ENCODE measurements around the gene TMC4. TPM values are rescaled to one million over a fixed set of nuclear protein-coding genes. Genes with fewer than 3 reads are reported as not detected.
A peak's percentile ranks its signal among the peaks of the same experiment; 100 is the strongest.

The TMC4 gene
- total and polyA plus RNA-seq, 8 donors: 51.8 to 88.9 (median 59.9) TPM

DNA sequence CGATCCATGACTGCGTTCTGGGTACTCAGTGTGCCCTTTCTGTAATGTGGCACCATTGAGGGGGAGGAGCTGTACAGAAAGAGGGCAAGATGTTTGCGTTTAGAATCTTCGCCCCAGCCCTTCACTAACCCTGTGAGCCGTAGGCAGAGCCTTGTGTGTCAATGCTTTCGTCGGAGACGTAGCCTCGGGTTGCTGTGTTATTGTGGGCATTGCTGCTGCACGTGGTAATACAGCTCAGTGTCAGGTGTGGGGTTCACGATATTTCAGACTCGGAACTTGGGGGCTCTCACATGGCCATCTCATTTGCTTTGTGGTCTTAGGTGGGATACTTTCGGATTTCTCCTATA, 33.8 kb upstream of the TMC4 start:
- peaks cover 7 to 44% (median 38%) of the 10 kb centered on the region in 3 donors for H3K36me3 ChIP-seq
- no peaks in the 10 kb centered on the region for H3K9me3 ChIP-seq
- no peaks in the 10 kb centered on the region for H3K27me3 ChIP-seq
- DNase-seq: no peak
- intact Hi-C loops (cut with DNase I): no loop called here
- ATAC-seq: no peak
- H3K4me3 ChIP-seq: peak overlapping the region in 1 of 4 donors; percentile 14
- no peak for FAIRE-seq
- H3K27ac ChIP-seq: peak overlapping the region in 2 of 4 donors; percentile 91 to 94
- TF ChIP-seq, protein P1, sequence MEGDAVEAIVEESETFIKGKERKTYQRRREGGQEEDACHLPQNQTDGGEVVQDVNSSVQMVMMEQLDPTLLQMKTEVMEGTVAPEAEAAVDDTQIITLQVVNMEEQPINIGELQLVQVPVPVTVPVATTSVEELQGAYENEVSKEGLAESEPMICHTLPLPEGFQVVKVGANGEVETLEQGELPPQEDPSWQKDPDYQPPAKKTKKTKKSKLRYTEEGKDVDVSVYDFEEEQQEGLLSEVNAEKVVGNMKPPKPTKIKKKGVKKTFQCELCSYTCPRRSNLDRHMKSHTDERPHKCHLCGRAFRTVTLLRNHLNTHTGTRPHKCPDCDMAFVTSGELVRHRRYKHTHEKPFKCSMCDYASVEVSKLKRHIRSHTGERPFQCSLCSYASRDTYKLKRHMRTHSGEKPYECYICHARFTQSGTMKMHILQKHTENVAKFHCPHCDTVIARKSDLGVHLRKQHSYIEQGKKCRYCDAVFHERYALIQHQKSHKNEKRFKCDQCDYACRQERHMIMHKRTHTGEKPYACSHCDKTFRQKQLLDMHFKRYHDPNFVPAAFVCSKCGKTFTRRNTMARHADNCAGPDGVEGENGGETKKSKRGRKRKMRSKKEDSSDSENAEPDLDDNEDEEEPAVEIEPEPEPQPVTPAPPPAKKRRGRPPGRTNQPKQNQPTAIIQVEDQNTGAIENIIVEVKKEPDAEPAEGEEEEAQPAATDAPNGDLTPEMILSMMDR (IDR thresholded peaks at IDR 0.05): no peak
- WGBS, 2 donors: 77 to 78% methylated on average over 13 of the region's 13 CpGs
- peaks cover 30 to 89% (median 69%) of the 10 kb centered on the region in 3 donors for H3K4me1 ChIP-seq

DNA sequence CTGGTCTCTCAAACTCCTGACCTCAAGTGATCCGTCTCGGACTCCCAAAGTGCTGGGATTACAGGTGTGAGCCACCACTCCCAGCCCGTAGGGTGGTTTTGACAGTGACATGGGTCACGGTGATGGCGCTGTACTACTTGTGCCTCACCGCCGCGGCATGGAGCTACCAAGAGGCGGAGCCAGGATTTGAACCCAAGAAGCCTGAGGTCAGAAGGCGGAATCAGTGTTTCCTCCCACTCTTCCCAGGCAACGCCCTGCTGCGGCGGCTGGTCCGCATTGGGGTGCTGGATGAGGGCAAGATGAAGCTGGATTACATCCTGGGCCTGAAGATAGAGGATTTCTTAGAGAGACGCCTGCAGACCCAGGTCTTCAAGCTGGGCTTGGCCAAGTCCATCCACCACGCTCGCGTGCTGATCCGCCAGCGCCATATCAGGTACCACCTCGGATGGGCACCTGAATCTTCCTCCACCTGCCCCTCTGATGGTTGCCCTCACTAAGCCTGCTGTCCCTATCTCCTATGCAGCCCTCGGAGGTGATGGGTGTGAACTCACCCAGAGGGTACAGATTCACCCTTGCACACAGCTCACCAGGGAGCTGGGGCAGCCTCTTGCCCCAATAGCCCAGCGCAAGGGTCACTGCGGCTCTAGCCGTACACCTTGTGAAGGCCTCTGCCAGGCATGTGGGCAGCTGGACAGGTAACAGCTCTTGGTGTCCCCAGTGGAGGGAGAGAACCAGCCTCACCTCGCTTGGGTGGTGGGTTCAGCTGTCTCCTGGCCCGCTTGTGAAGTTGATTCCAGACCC, 33.3 kb upstream of the TMC4 start:
- intact Hi-C loops (cut with DNase I): no loop called here
- DNase-seq (peak in 1 of 6 donors; percentile 73), ATAC-seq (no peak), FAIRE-seq (no peak)
- 88 to 91% methylated on average over 27 of the region's 27 CpGs for WGBS, 2 donors
- H3K9me3 ChIP-seq: no peaks in the 10 kb centered on the region
- H3K27ac ChIP-seq: peak overlapping the region in 2 of 4 donors; percentile 91 to 94
- H3K27me3 ChIP-seq: no peaks in the 10 kb centered on the region
- TF ChIP-seq, protein P1 (IDR thresholded peaks at IDR 0.05): no peak
- H3K36me3 ChIP-seq: peaks cover 7 to 44% (median 38%) of the 10 kb centered on the region in 3 donors
- H3K4me1 ChIP-seq: peaks cover 30 to 93% (median 72%) of the 10 kb centered on the region in 3 donors
- H3K4me3 ChIP-seq: peak overlapping the region in 1 of 4 donors; percentile 14

DNA sequence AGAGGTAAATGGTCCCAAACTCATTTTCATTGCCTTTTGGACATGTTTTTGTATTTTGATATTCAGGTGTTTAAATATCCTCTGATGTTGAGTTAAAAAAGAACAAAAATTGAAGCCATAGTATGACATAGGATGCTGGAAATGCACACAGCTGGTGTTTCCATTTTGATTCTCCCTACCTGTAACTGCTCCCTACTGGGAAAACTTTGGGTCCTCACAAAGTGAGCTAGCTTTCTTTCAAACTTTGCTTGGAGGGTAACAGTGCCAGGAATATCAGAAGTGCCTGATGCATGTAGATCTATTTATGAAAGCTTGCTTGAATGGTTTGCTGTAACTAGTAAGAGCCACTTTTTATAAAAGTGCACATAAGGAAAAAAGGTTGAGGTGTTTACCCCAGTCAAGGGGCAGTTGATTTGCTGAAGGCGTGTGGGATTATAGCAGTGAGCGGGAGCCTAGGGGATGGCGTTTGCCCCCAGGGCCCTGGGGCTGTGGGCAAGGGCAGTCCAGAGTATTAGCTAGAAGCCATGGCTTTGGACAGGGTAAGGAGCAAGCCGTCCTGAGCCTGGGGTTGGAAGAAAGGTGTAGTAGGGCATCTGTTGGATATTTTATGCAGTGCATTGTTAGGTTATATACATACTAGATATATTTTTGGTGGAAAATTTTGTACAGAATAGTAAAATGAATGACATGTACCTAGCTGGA, 32.0 kb upstream of the TMC4 start:
- no peak for DNase-seq
- peaks cover 7 to 44% (median 38%) of the 10 kb centered on the region in 3 donors for H3K36me3 ChIP-seq
- H3K4me3 ChIP-seq: peak overlapping the region in 1 of 4 donors; percentile 87
- intact Hi-C loops (cut with DNase I): no loop called here
- 80 to 83% methylated on average over 4 of the region's 4 CpGs for WGBS, 2 donors
- FAIRE-seq: no peak
- H3K27ac ChIP-seq: peak overlapping the region in 3 of 4 donors; percentile 4 to 94 (median 9)
- H3K27me3 ChIP-seq: no peaks in the 10 kb centered on the region
- H3K4me1 ChIP-seq: peaks cover 27 to 82% (median 61%) of the 10 kb centered on the region in 3 donors
- ATAC-seq: no peak
- TF ChIP-seq, protein P1 (IDR thresholded peaks at IDR 0.05): no peak
- H3K9me3 ChIP-seq: no peaks in the 10 kb centered on the region

DNA sequence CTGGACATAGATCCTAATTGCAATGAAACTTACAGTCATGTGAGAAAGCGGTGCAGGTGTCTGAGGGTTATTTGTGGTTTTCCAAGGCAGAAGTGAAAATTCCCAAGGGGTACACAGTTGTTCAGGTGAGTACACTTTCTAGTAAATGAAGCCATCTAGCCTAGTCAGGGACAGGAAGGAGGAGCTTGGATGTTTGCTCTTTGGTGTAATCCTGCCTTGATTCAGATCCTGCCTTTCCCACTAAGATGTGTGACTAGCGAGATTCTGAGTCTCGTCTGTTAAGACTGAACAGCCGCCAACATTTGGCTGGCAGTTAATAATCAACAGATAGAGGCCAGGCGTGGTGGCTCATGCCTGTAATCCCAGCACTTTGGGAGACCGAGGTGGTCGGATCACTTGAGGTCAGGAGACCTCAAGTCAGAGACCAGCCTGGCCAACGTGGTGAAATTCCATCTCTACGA, 30.2 kb upstream of the TMC4 start:
- peaks cover 18 to 65% (median 44%) of the 10 kb centered on the region in 3 donors for H3K4me1 ChIP-seq

More for the DNA sequence above, 30.2 kb upstream of the TMC4 start:
- TF ChIP-seq, protein P1 (IDR thresholded peaks at IDR 0.05): no peak
- peaks cover 7 to 43% (median 38%) of the 10 kb centered on the region in 3 donors for H3K36me3 ChIP-seq
- peak overlapping the region in 3 of 4 donors; percentile 9 to 87 (median 56) for H3K4me3 ChIP-seq
- no peaks in the 10 kb centered on the region for H3K27me3 ChIP-seq
- FAIRE-seq (no peak), DNase-seq (peak in 4 of 6 donors; percentile 57 to 71 (median 62)), ATAC-seq (peak in 3 of 4 donors; percentile 19 to 25 (median 24))
- H3K27ac ChIP-seq: peak overlapping the region in 2 of 4 donors; percentile 93 to 97
- no peaks in the 10 kb centered on the region for H3K9me3 ChIP-seq
- 9 to 14% methylated on average over 9 of the region's 9 CpGs for WGBS, 2 donors
- intact Hi-C loops (cut with DNase I): no loop called here

Measured in pancreas (tissue), 10 donors.